ENCODE data around the gene TSNAXIP1.
"Not testable (repeated sequence)": the region's sequence is repeated elsewhere in the genome, so short reads cannot be mapped to it uniquely, and the experiment has no call there.

The TSNAXIP1 gene

DNA sequence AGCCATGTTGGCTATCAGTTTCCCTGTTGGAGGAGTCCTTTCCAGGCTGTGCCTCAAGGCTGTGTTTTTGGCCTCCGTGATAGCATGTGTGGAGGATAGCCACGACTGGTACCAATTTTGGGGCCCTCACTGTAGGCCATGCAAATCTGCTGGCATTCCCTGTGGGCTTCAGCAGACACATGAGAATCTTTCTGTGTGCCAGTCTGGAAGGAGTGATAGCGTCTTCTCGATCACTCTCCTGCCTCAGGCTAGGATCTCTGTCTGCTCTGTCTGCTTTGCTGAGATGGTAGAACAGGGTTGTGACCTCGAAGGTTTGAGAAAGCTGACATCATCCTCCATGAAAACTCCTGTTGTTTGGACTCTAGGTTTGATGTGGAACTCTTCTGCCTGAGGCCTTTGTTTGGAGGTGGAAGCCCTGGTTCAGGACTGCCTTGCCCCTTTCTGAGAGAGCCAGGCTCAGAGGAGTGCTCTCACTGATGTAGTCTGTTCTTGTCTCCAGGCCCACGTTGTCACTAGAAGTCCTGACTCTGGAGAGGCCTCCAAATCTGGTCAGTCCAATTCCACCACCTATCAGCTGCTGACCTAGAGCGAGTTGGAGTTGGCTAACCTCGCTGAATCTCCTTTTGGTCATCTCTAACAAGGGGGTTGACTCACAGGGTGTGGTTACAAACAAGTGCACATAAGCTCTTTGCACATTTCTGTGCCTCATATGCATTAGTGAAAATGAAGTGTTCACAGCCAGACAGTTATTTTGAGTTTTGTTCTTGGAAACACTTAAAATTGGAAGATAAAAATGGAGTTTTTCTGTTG, 54.1 kb downstream of the TSNAXIP1 start:
- H4K20me1 ChIP-seq (ENCODE audit: low read depth, low read length), result peaks cover 10% of the 10 kb centered on the region; the same call in 1 of the 2 replicates
- no peaks in the 10 kb centered on the region for H3K27me3 ChIP-seq (ENCODE audit: low read length)
- TF ChIP-seq CTCF (IDR thresholded peaks at IDR 0.05; ENCODE audit: insufficient read depth, low read length, poor library complexity, severe bottlenecking), result no peak
- no peak for TF ChIP-seq EZH2phosphoT487 (conservative IDR thresholded peaks at IDR 0.05; ENCODE audit: low read length)
- H3F3A ChIP-seq (ENCODE audit: insufficient read depth), result no peaks in the 10 kb centered on the region
- peaks cover 83% of the 10 kb centered on the region for H3K79me2 ChIP-seq (ENCODE audit: insufficient read depth, low read length)
- no peak overlapping the region for H2AFZ ChIP-seq (ENCODE audit: low read depth, low read length, severe bottlenecking)
- no peaks in the 10 kb centered on the region for H3K9me3 ChIP-seq (ENCODE audit: insufficient read depth, low read length)
- no peaks in the 10 kb centered on the region for H3K36me3 ChIP-seq (ENCODE audit: low read length)
- no peaks in the 10 kb centered on the region for H3K9me2 ChIP-seq (replicated peaks; ENCODE audit: insufficient read depth, low read length)
- H3K9ac ChIP-seq (ENCODE audit: low read length), result no peak overlapping the region
- no peak overlapping the region for H3K27ac ChIP-seq (ENCODE audit: low read depth, low read length)
- H3K4me3 ChIP-seq (ENCODE audit: insufficient read depth, low read length, poor library complexity, severe bottlenecking), result no peak overlapping the region
- no peak overlapping the region for H3K4me2 ChIP-seq (ENCODE audit: low read depth, low read length, poor library complexity, severe bottlenecking)

- Histone ChIP-seq H3K27me3 (ENCODE audit: low read length) (no peaks in the 10 kb centered on the region), H3K4me2 (ENCODE audit: low read depth, low read length, poor library complexity, severe bottlenecking) (no peak overlapping the region), H3K27ac (ENCODE audit: low read depth, low read length) (no peak overlapping the region), H3K4me3 (ENCODE audit: insufficient read depth, low read length, poor library complexity, severe bottlenecking) (no peak overlapping the region), H3K9me3 (ENCODE audit: insufficient read depth, low read length) (no peaks in the 10 kb centered on the region), H3F3A (ENCODE audit: insufficient read depth) (no peaks in the 10 kb centered on the region), H4K20me1 (ENCODE audit: low read depth, low read length) (peaks cover 7% of the 10 kb centered on the region; the same call in 1 of the 2 replicates), H3K9me2 (replicated peaks; ENCODE audit: insufficient read depth, low read length) (no peaks in the 10 kb centered on the region), H3K79me2 (ENCODE audit: insufficient read depth, low read length) (peaks cover 72% of the 10 kb centered on the region), H2AFZ (ENCODE audit: low read depth, low read length, severe bottlenecking) (no peak overlapping the region), H3K9ac (ENCODE audit: low read length) (no peak overlapping the region), H3K36me3 (ENCODE audit: low read length) (no peaks in the 10 kb centered on the region)
- TF ChIP-seq CTCF (IDR thresholded peaks at IDR 0.05; ENCODE audit: insufficient read depth, low read length, poor library complexity, severe bottlenecking) (no peak), EZH2phosphoT487 (conservative IDR thresholded peaks at IDR 0.05; ENCODE audit: low read length) (no peak)
These were observed 55.2 kb downstream of the TSNAXIP1 start for GRCh38 chr16:67861877-67862276.

GRCh38 chr16:67862623-67863583, 56.2 kb downstream of the TSNAXIP1 start:
- H3F3A ChIP-seq (ENCODE audit: insufficient read depth), result no peaks in the 10 kb centered on the region
- no peaks in the 10 kb centered on the region for H3K9me2 ChIP-seq (replicated peaks; ENCODE audit: insufficient read depth, low read length)
- H3K27me3 ChIP-seq (ENCODE audit: low read length), result no peaks in the 10 kb centered on the region
- H3K4me2 ChIP-seq (ENCODE audit: low read depth, low read length, poor library complexity, severe bottlenecking), result no peak overlapping the region
- TF ChIP-seq EZH2phosphoT487 (conservative IDR thresholded peaks at IDR 0.05; ENCODE audit: low read length), result no peak
- no peak for TF ChIP-seq CTCF (IDR thresholded peaks at IDR 0.05; ENCODE audit: insufficient read depth, low read length, poor library complexity, severe bottlenecking)
- no peaks in the 10 kb centered on the region for H3K9me3 ChIP-seq (ENCODE audit: insufficient read depth, low read length)
- no peak overlapping the region for H2AFZ ChIP-seq (ENCODE audit: low read depth, low read length, severe bottlenecking)
- peaks cover 62% of the 10 kb centered on the region for H3K79me2 ChIP-seq (ENCODE audit: insufficient read depth, low read length)
- no peak overlapping the region for H3K27ac ChIP-seq (ENCODE audit: low read depth, low read length)
- H3K4me3 ChIP-seq (ENCODE audit: insufficient read depth, low read length, poor library complexity, severe bottlenecking), result no peak overlapping the region
- H4K20me1 ChIP-seq (ENCODE audit: low read depth, low read length), result peaks cover under 1% of the 10 kb centered on the region; the same call in 1 of the 2 replicates
- no peak overlapping the region for H3K9ac ChIP-seq (ENCODE audit: low read length)
- no peaks in the 10 kb centered on the region for H3K36me3 ChIP-seq (ENCODE audit: low read length)

DNA sequence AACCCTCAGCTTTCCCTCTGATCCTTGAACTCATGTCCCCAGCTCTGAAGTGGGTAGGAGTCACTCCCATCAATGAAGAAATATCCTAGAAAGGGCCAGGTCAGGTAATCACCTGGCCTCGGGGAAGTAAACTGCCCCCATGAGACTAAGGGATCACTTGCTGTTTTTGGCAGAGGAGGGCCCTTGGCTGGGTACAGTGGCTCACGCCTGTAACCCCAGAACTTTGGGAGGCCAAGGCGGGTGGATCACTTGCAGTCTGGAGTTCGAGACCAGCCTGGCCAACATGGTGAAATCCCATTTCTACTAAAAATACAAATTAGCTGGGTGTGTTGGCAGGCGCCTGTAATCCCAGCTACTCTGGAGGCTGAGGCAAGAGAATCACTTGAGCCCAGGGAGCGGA, 57.4 kb downstream of the TSNAXIP1 start:
- H3K4me2 ChIP-seq (ENCODE audit: low read depth, low read length, poor library complexity, severe bottlenecking); H3K9me3 ChIP-seq (ENCODE audit: insufficient read depth, low read length); H3K27me3 ChIP-seq (ENCODE audit: low read length); H3K4me3 ChIP-seq (ENCODE audit: insufficient read depth, low read length, poor library complexity, severe bottlenecking); H3K9ac ChIP-seq (ENCODE audit: low read length); H2AFZ ChIP-seq (ENCODE audit: low read depth, low read length, severe bottlenecking); H3F3A ChIP-seq (ENCODE audit: insufficient read depth); H3K36me3 ChIP-seq (ENCODE audit: low read length); H4K20me1 ChIP-seq (ENCODE audit: low read depth, low read length); H3K9me2 ChIP-seq (replicated peaks; ENCODE audit: insufficient read depth, low read length); H3K27ac ChIP-seq (ENCODE audit: low read depth, low read length): not testable (repeated sequence)
- peaks cover 50% of the 10 kb centered on the region for H3K79me2 ChIP-seq (ENCODE audit: insufficient read depth, low read length)
